Esophagus squamous epithelium (tissue), 5 donors: ENCODE data around the gene CLN3. TPM values are rescaled to one million over a fixed set of nuclear protein-coding genes. Genes with fewer than 3 reads are reported as not detected.
"Not testable (repeated sequence)": the region's sequence is repeated elsewhere in the genome, so short reads cannot be mapped to it uniquely, and the experiment has no call there.

Source experiments
- DNase-seq: peaks from one replicate; lab custom pipeline; 2025; lab: John Stamatoyannopoulos, UW
- H3K27ac ChIP-seq, 4 donors: fragments of 200-600 bp; sonication (generic); one replicate each; pipeline ENCODE4 v1.5.1; 2016 to 2019; ENCODE audit warnings: mild to moderate bottlenecking in 1 of 4
- H3K27me3 ChIP-seq, 4 donors: fragments of 200-600 bp; sonication (generic); 1 replicate in 3 of 4; 2 replicates in 1 of 4; pipeline versions ENCODE4 v1.5.1 to v1.6.0; 2017 to 2021; ENCODE audit warnings: antibody characterized with exemption in 1 of 4
- H3K36me3 ChIP-seq, 3 donors: fragments of 200-600 bp; sonication (generic); one replicate each; pipeline ENCODE4 v1.5.1; 2016 to 2019
- H3K4me1 ChIP-seq, 3 donors: fragments of 200-600 bp; sonication (generic); one replicate each; pipeline ENCODE4 v1.5.1; 2017 to 2019
- H3K4me3 ChIP-seq, 4 donors: fragments of 200-600 bp; sonication (generic); 1 replicate in 3 of 4; 2 replicates in 1 of 4; pipeline ENCODE4 v1.5.1; 2016 to 2019; ENCODE audit warnings: mild to moderate bottlenecking in 2 of 4, moderate library complexity in 1 of 4
- H3K9me3 ChIP-seq, 3 donors: fragments of 200-600 bp; sonication (generic); one replicate each; pipeline ENCODE4 v1.5.1; 2016 to 2019
- POLR2A ChIP-seq, 4 donors: fragments of 450-650 bp; IDR thresholded peaks; one replicate each; pipeline ENCODE4 v1.6.1; 2017; ENCODE audit warnings: antibody characterized with exemption in 4 of 4, mild to moderate bottlenecking in 4 of 4, moderate library complexity in 3 of 4
- WGBS, 2 donors: methylation state at CpG; one replicate each; pipeline ENCODE4 v1.1.5; 2018; 5-methylcytosine and 5-hydroxymethylcytosine counted together
- intact Hi-C: fragments of 100-400 bp; cut with DNase I; formaldehyde crosslinking; loops from one replicate; pipeline ENCODE4 v1.15.0; 2022
- total RNA-seq, 4 donors: library from RNA; depleted of rRNA; stranded (reverse); fragments of >200 nt; gene quantifications; one replicate each; pipeline ENCODE4 v1.1.0, GENCODE V29; 2016
- TF ChIP-seq, protein P1 (sequence below), 6 experiments: fragments of 450-650 bp in 4 of 6; fragments of 200-600 bp in 2 of 6; sonication (generic) in 2 of 6; IDR thresholded peaks; one replicate each; pipeline ENCODE4 v1.5.1; 2016 to 2019; ENCODE audit warnings: antibody characterized with exemption in 6 of 6, mild to moderate bottlenecking in 4 of 6, moderate library complexity in 4 of 6
- donor health status: DM: yes; HTN: yes; CAD: no.

Gene CLN3
- total RNA-seq, 4 donors from 2014 or later: 12.2 to 40.2 (median 19.0) TPM

DNA sequence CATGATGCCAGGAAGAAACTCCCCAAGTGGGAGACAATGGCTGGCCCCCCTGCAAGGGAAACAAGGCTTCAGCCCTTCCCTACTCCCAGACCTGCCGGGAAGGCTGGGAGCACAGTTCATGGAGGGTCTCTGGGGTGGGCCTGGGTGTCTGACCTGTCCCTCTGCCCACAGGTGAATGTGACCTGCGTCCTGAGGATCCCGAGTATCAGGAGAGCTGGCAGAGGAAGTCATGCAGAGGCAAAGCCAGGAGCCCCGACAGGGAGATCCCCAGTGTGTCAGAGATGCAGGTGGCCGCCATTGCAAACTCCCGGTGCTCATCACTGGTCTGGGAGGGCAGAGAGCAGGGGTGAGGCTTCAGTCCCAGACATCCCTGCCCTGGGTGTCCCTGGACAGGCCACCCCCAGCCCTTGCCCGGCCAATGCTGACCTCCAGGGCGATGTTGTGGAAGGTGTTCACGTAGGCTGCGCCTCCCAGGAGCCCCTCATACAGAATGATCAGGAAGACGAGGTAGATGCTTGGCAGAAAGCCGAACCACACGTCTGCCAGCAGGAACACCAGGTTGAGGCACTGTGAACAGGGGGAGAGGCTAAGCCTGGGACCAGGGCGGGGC lies 14.5 kb downstream of the CLN3 start:
- no peak overlapping the region for H3K4me3 ChIP-seq
- WGBS, 2 donors: 75 to 77% methylated on average over 8 of the region's 14 CpGs
- no peak overlapping the region for H3K27ac ChIP-seq
- no peaks in the 10 kb centered on the region for H3K27me3 ChIP-seq
- no peaks in the 10 kb centered on the region for H3K4me1 ChIP-seq
- DNase-seq: no peak
- no peaks in the 10 kb centered on the region for H3K9me3 ChIP-seq
- peaks cover 4 to 95% (median 23%) of the 10 kb centered on the region in 3 donors for H3K36me3 ChIP-seq
- intact Hi-C loops: no loop called here
- TF ChIP-seq, protein P1, sequence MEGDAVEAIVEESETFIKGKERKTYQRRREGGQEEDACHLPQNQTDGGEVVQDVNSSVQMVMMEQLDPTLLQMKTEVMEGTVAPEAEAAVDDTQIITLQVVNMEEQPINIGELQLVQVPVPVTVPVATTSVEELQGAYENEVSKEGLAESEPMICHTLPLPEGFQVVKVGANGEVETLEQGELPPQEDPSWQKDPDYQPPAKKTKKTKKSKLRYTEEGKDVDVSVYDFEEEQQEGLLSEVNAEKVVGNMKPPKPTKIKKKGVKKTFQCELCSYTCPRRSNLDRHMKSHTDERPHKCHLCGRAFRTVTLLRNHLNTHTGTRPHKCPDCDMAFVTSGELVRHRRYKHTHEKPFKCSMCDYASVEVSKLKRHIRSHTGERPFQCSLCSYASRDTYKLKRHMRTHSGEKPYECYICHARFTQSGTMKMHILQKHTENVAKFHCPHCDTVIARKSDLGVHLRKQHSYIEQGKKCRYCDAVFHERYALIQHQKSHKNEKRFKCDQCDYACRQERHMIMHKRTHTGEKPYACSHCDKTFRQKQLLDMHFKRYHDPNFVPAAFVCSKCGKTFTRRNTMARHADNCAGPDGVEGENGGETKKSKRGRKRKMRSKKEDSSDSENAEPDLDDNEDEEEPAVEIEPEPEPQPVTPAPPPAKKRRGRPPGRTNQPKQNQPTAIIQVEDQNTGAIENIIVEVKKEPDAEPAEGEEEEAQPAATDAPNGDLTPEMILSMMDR (IDR thresholded peaks at IDR 0.05): no peak
- no peak for TF ChIP-seq POLR2A (IDR thresholded peaks at IDR 0.05)

DNA sequence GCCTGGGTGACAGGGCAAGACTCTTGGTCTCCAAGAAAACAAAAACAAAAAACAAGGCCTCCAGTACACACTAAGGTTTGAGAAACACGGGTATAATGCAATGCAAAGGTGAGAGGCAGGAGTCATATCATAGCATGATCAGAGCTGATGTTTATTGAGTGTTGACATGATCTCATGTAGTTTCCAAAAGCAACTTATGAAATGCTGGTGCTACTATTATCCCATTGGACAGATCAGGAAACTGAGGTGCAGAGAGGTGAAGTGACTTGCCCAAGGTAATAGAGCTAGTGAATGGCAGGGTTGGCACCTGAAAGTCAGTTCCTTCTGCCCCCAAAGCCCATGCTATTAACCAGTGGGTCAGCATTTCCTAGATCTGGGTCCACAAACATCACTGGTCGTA lies 16.7 kb downstream of the CLN3 start:
- no peak for DNase-seq
- H3K36me3 ChIP-seq: peaks cover 0 to 73% (median 17%) of the 10 kb centered on the region in 3 donors
- 90 to 93% methylated on average over 2 of the region's 2 CpGs for WGBS, 2 donors
- no peaks in the 10 kb centered on the region for H3K27me3 ChIP-seq
- intact Hi-C loops: no loop called here
- H3K4me3 ChIP-seq: no peak overlapping the region
- H3K27ac ChIP-seq: no peak overlapping the region
- H3K9me3 ChIP-seq: no peaks in the 10 kb centered on the region
- TF ChIP-seq POLR2A (IDR thresholded peaks at IDR 0.05): no peak
- TF ChIP-seq, protein P1 (IDR thresholded peaks at IDR 0.05): no peak
- no peaks in the 10 kb centered on the region for H3K4me1 ChIP-seq

DNA sequence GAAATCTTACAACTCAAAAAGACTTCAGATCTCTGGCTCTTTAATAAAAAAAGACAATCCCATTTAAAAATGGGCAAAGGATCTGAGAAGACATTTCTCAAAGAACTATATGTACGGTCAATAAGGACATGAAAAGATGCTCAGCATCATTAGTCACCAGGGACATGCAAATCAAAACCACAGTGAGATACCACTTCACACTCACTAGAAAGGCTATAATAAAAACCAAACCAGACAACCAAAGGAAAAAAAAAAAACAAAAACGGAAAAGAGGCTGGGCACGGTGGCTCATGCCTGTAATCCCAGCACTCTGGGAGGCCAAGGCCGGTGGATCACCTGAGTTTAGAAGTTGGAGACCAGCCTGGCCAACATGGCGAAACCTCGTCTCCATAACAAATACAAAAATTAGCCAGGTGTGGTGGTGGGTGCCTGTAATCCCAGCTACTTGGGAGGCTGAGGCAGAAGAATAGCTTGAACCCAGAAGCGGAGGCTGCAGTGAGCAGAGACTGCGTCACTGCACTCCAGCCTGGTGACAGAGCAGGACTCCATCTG lies 18.1 kb downstream of the CLN3 start:
- intact Hi-C loops: no loop called here
- WGBS, 2 donors: 84 to 86% methylated on average over 8 of the region's 8 CpGs
- Histone ChIP-seq H3K9me3 (no peaks in the 10 kb centered on the region), H3K27me3 (no peaks in the 10 kb centered on the region), H3K4me3 (no peak overlapping the region), H3K4me1 (no peaks in the 10 kb centered on the region), H3K27ac (no peak overlapping the region), H3K36me3 (peaks cover 0 to 58% (median 14%) of the 10 kb centered on the region in 3 donors)
- no peak for DNase-seq
- no peak for TF ChIP-seq POLR2A (IDR thresholded peaks at IDR 0.05)
- TF ChIP-seq, protein P1 (IDR thresholded peaks at IDR 0.05): no peak

DNA sequence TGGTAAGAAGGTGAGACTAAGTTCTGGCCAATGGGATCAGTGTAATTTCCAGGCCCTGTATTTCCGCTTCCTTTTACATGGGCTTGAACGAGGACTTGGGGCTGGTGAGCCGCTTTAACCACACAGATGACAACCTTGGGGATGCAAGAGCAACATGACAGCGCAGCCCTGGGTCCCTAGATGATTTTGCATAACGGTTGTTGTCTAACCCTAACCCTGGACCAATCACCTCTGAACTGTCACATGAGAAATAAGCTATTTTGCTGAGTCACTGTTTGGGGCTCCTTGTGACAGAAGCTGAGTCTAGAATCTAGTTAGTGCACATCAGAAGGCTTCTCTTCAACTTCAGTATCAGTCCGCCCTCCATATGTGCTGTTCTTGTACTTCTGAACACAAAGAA lies 44.8 kb downstream of the CLN3 start:
- H3K27ac ChIP-seq, H3K27me3 ChIP-seq, H3K9me3 ChIP-seq, intact Hi-C loops, H3K4me3 ChIP-seq, H3K36me3 ChIP-seq, DNase-seq, H3K4me1 ChIP-seq: not testable (repeated sequence)
- WGBS, 2 donors: no CpG with 5 or more reads among the region's 6 CpGs

DNA sequence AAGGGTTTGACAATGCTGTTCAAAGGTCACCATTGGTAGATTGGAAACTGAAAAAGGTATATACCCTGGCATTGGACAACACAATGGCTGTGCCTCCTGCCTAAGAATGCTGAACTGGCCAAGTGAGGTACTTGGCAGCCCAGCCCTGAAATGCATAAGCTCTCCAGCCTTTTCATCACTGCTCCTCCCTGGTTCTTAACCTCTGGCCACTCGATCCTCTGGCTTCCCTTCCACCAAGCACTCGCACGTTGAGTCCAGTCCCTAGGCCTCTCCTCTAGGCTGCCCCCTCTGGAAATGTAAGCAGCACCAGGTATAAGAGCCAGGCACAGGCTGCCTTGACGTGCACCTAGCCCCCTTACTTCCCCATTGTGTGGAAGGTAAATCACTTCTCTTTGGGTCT lies 45.5 kb downstream of the CLN3 start:
- DNase-seq, H3K36me3 ChIP-seq, H3K4me1 ChIP-seq, H3K4me3 ChIP-seq, H3K27ac ChIP-seq, H3K9me3 ChIP-seq, intact Hi-C loops, H3K27me3 ChIP-seq: not testable (repeated sequence)
- no CpG with 5 or more reads among the region's 4 CpGs for WGBS, 2 donors

DNA sequence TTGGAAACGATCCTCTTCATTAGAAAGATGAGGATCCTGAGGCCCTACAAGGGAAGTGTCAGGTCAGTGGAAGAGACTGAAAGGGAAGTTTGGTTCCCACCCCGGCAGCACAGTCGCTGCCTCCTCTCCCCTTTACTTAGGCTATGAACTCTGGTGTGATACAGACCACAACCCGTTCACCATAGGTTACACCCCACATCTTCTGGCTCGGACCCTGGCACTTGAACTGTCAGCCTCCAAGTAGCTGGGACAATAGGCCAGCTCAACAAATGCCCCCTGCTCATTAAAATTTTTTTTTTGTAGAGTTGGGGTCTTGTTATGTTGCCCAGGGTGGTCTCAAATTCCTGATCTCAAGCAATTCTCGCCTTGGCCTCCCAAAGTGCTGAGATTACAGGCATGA lies 47.9 kb downstream of the CLN3 start:
- H3K4me1 ChIP-seq, H3K27ac ChIP-seq, H3K9me3 ChIP-seq, H3K4me3 ChIP-seq, H3K27me3 ChIP-seq, DNase-seq, intact Hi-C loops, H3K36me3 ChIP-seq: not testable (repeated sequence)
- no CpG with 5 or more reads among the region's 6 CpGs for WGBS, 2 donors

DNA sequence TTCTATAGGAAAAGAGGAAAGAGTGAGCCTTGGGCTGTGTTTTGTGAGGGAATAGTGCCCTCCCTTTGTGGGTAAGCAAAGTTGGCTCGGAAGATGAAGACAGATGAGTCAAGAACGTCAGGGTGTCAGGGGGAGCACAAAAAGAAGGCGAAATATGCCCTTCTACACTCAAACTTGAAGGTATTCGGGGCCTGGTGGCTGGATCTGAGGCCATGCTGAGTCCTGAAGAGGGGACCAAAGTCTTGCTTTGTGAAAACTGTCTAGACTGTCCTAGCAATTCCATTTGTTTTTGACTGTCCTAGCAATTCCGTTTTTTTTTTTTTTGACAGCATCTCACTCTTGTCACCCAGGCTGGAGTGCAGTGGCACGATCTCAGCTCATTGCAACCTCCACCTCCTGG lies 53.0 kb downstream of the CLN3 start:
- DNase-seq, intact Hi-C loops: not testable (repeated sequence)
- 61% methylated on average over 4 of the region's 6 CpGs; no CpG with 5 or more reads in 1 of the 2 donors for WGBS, 2 donors

DNA sequence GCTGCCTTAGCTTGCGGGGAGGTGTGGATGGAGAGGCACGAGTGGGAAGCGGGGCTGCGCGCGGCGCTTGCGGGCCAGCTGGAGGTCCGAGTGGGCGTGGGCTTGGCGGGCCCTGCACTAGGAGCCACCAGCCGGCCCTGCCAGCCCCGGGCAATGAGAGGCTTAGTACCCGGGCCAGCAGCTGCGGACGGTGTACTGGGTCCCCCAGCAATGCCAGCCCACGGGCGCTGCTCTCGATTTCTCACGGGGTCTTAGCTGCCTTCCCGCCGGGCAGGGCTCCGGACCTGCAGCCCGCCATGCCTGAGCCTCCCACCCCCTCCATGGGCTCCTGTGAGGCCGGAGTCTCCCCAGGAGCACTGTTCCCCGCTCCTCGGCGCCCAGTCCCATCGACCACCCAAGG lies 56.5 kb downstream of the CLN3 start:
- WGBS, 2 donors: no CpG with 5 or more reads among the region's 29 CpGs
- H3K9me3 ChIP-seq, DNase-seq, H3K27ac ChIP-seq, intact Hi-C loops, H3K4me1 ChIP-seq, H3K27me3 ChIP-seq, H3K36me3 ChIP-seq, H3K4me3 ChIP-seq: not testable (repeated sequence)

More for the DNA sequence above, 53.0 kb downstream of the CLN3 start:
- H3K4me3 ChIP-seq, H3K4me1 ChIP-seq, H3K36me3 ChIP-seq, H3K27me3 ChIP-seq, H3K9me3 ChIP-seq, H3K27ac ChIP-seq: not testable (repeated sequence)
